Vagina (tissue), 2 donors: ENCODE results near the gene RAB18.

ENCODE experiments used
- CTCF ChIP-seq, 3 experiments: fragments of 450-650 bp in 2 of 3; fragments of 200-600 bp in 1 of 3; sonication (generic) in 1 of 3; IDR thresholded peaks; one replicate each; pipeline ENCODE4 v1.5.1; 2017 to 2019; ENCODE audit warnings: antibody characterized with exemption in 3 of 3, mild to moderate bottlenecking in 2 of 3, moderate library complexity in 2 of 3
- POLR2A ChIP-seq, 2 donors: fragments of 450-650 bp; IDR thresholded peaks; one replicate each; pipeline ENCODE4 v1.6.1; 2017; ENCODE audit warnings: antibody characterized with exemption in 2 of 2, mild to moderate bottlenecking in 2 of 2, moderate library complexity in 2 of 2

DNA sequence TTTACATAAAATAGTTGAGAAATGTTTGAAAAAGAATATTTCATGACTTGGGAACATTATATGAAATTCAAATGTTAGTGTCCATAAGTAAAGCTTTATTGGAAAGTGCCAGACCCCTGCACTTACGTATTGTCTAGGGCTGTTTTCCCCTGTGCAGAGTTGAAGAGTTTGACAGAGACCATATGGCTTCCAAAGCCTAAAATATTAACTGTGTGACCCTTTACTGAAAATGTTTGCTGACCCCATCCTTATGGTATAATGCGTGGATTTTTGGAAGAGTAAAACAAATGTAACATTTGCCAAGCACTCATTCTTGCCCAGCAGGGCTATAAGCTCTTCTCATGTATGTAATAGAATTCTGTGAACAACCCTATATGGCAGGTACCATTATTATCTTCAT is 40.1 kb upstream of the RAB18 start:
- TF ChIP-seq CTCF (IDR thresholded peaks at IDR 0.05), result no peak
- TF ChIP-seq POLR2A (IDR thresholded peaks at IDR 0.05), result no peak
